ENCODE results near the gene DMWD.
A peak's percentile ranks its signal among the peaks of the same experiment; 100 is the strongest.

Gene DMWD

GRCh38 chr19:45792470-45793177 is at the start of gene DMWD:
DMWD (minus strand) TSS chr19:45792845; CDS start chr19:45792756, 89 bp downstream.
- peaks cover 0 to 24% (median 19%) of the 10 kb centered on the region in 5 donors for H3K36me3 ChIP-seq (ENCODE audit: control insufficient read depth in 5 of 5, insufficient read depth in 5 of 5, low read length in 5 of 5)
- H3K9ac ChIP-seq (ENCODE audit: low read length in 5 of 5): peak within 1 kb of the TSS; percentile 6 to 79 (median 64)
- H3K4me1 ChIP-seq (ENCODE audit: control insufficient read depth in 5 of 5, insufficient read depth in 5 of 5, low read length in 5 of 5): peaks cover 12 to 37% (median 30%) of the 10 kb centered on the region in 5 donors
- peaks cover 0 to 2% (median 0%) of the 10 kb centered on the region in 5 donors for H3K27me3 ChIP-seq (ENCODE audit: control insufficient read depth in 5 of 5, insufficient read depth in 4 of 5, low read length in 5 of 5)
- no peaks in the 10 kb centered on the region for H3K9me3 ChIP-seq (ENCODE audit: control insufficient read depth in 5 of 5, low read length in 5 of 5)
- H3K4me3 ChIP-seq (ENCODE audit: low read depth in 1 of 5, low read length in 5 of 5): peak within 1 kb of the TSS; percentile 69 to 84 (median 76)
- H3K27ac ChIP-seq (ENCODE audit: low read depth, low read length): peak within 1 kb of the TSS; percentile 24

GRCh38 chr19:45842198-45842597 is 49.6 kb upstream of the DMWD start:
- H3K4me1 ChIP-seq (ENCODE audit: control insufficient read depth in 5 of 5, insufficient read depth in 5 of 5, low read length in 5 of 5): no peaks in the 10 kb centered on the region
- no peak overlapping the region for H3K4me3 ChIP-seq (ENCODE audit: low read depth in 1 of 5, low read length in 5 of 5)
- no peaks in the 10 kb centered on the region for H3K27me3 ChIP-seq (ENCODE audit: control insufficient read depth in 5 of 5, insufficient read depth in 4 of 5, low read length in 5 of 5)
- peaks cover 18 to 87% (median 73%) of the 10 kb centered on the region in 5 donors for H3K36me3 ChIP-seq (ENCODE audit: control insufficient read depth in 5 of 5, insufficient read depth in 5 of 5, low read length in 5 of 5)
- H3K9ac ChIP-seq (ENCODE audit: low read length in 5 of 5): peak overlapping the region in 1 of 5 donors; percentile 4
- H3K27ac ChIP-seq (ENCODE audit: low read depth, low read length): no peak overlapping the region
- H3K9me3 ChIP-seq (ENCODE audit: control insufficient read depth in 5 of 5, low read length in 5 of 5): peaks cover 0 to 3% (median 0%) of the 10 kb centered on the region in 5 donors

DNA sequence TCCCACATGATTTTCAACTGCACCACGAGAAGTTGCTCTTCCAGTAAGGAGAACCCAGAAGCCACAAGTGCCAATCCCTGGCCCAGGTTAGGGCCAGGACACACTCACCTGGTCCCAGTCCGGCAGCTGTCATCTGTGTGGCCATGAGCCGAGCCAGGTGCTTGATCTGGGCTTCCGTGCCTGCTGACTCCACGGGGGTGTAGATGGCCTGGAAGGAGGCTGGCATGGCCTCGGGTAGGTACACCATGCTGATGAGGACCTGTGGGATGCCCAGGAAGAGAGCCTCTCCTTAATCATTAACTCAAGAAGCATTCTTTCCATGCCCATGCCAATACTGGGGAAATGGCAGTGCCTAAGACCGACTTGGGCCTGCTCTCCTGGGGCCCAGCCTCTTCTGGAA is 42.3 kb upstream of the DMWD start:
- no peaks in the 10 kb centered on the region for H3K27me3 ChIP-seq (ENCODE audit: control insufficient read depth in 5 of 5, insufficient read depth in 4 of 5, low read length in 5 of 5)
- peaks cover 0 to 3% (median 0%) of the 10 kb centered on the region in 5 donors for H3K9me3 ChIP-seq (ENCODE audit: control insufficient read depth in 5 of 5, low read length in 5 of 5)
- H3K36me3 ChIP-seq (ENCODE audit: control insufficient read depth in 5 of 5, insufficient read depth in 5 of 5, low read length in 5 of 5): peaks cover 12 to 94% (median 78%) of the 10 kb centered on the region in 5 donors
- no peak overlapping the region for H3K27ac ChIP-seq (ENCODE audit: low read depth, low read length)
- no peak overlapping the region for H3K9ac ChIP-seq (ENCODE audit: low read length in 5 of 5)
- no peak overlapping the region for H3K4me3 ChIP-seq (ENCODE audit: low read depth in 1 of 5, low read length in 5 of 5)
- no peaks in the 10 kb centered on the region for H3K4me1 ChIP-seq (ENCODE audit: control insufficient read depth in 5 of 5, insufficient read depth in 5 of 5, low read length in 5 of 5)

DNA sequence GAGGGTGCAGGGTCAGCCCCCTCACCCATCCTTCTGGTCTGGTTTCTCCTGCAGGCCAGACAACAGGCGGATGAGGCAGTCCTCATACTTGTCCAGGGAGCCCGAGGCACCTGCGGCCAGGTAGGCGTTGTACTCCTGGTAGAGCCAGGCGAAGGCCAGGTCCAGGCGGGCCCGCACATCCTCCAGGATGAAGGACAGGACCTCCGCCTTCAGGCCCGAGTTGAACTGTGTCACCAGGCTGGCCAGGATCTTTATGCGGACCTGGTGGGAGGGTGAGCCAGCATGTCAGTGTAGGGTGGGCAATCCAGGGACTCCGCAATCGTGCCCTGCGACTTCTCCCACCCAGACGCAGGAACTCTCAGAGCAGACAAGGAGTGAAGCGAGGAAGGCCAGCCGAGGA is 36.3 kb upstream of the DMWD start:
- H3K9ac ChIP-seq (ENCODE audit: low read length in 5 of 5): no peak overlapping the region
- H3K36me3 ChIP-seq (ENCODE audit: control insufficient read depth in 5 of 5, insufficient read depth in 5 of 5, low read length in 5 of 5): peaks cover 0 to 96% (median 85%) of the 10 kb centered on the region in 5 donors
- no peaks in the 10 kb centered on the region for H3K9me3 ChIP-seq (ENCODE audit: control insufficient read depth in 5 of 5, low read length in 5 of 5)
- no peaks in the 10 kb centered on the region for H3K4me1 ChIP-seq (ENCODE audit: control insufficient read depth in 5 of 5, insufficient read depth in 5 of 5, low read length in 5 of 5)
- H3K4me3 ChIP-seq (ENCODE audit: low read depth in 1 of 5, low read length in 5 of 5): no peak overlapping the region
- no peaks in the 10 kb centered on the region for H3K27me3 ChIP-seq (ENCODE audit: control insufficient read depth in 5 of 5, insufficient read depth in 4 of 5, low read length in 5 of 5)
- H3K27ac ChIP-seq (ENCODE audit: low read depth, low read length): no peak overlapping the region

DNA sequence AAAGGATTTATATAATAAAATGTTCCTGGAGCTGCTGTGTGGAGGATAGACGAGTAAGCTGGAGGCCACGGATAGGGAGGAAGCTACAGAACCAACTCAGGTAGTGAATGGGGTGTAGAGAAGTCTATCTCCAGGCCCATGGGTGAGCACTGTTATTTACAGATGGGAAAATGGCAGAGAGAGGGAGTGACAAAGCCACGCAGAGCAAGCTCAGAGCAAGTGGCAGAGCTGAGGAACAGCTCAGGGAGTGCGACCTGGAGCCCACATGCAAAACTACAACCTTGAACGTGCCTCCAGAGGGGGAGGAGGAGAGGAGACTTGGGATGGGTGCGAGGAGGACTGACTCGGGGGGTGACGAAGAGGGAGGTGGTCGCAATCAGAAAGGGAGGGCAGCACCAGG is 35.9 kb upstream of the DMWD start:
- Histone ChIP-seq H3K9me3 (ENCODE audit: control insufficient read depth in 5 of 5, low read length in 5 of 5) (no peaks in the 10 kb centered on the region), H3K4me3 (ENCODE audit: low read depth in 1 of 5, low read length in 5 of 5) (no peak overlapping the region), H3K27ac (ENCODE audit: low read depth, low read length) (no peak overlapping the region), H3K36me3 (ENCODE audit: control insufficient read depth in 5 of 5, insufficient read depth in 5 of 5, low read length in 5 of 5) (peaks cover 0 to 97% (median 87%) of the 10 kb centered on the region in 5 donors), H3K4me1 (ENCODE audit: control insufficient read depth in 5 of 5, insufficient read depth in 5 of 5, low read length in 5 of 5) (no peaks in the 10 kb centered on the region), H3K27me3 (ENCODE audit: control insufficient read depth in 5 of 5, insufficient read depth in 4 of 5, low read length in 5 of 5) (no peaks in the 10 kb centered on the region), H3K9ac (ENCODE audit: low read length in 5 of 5) (no peak overlapping the region)

GRCh38 chr19:45827459-45828093 is 34.9 kb upstream of the DMWD start:
- Histone ChIP-seq H3K27ac (ENCODE audit: low read depth, low read length) (no peak overlapping the region), H3K4me1 (ENCODE audit: control insufficient read depth in 5 of 5, insufficient read depth in 5 of 5, low read length in 5 of 5) (no peaks in the 10 kb centered on the region), H3K4me3 (ENCODE audit: low read depth in 1 of 5, low read length in 5 of 5) (no peak overlapping the region), H3K9ac (ENCODE audit: low read length in 5 of 5) (no peak overlapping the region), H3K36me3 (ENCODE audit: control insufficient read depth in 5 of 5, insufficient read depth in 5 of 5, low read length in 5 of 5) (peaks cover 0 to 97% (median 95%) of the 10 kb centered on the region in 5 donors), H3K27me3 (ENCODE audit: control insufficient read depth in 5 of 5, insufficient read depth in 4 of 5, low read length in 5 of 5) (no peaks in the 10 kb centered on the region), H3K9me3 (ENCODE audit: control insufficient read depth in 5 of 5, low read length in 5 of 5) (no peaks in the 10 kb centered on the region)

- Histone ChIP-seq H3K4me3 (ENCODE audit: low read depth in 1 of 5, low read length in 5 of 5) (no peak overlapping the region), H3K27me3 (ENCODE audit: control insufficient read depth in 5 of 5, insufficient read depth in 4 of 5, low read length in 5 of 5) (no peaks in the 10 kb centered on the region), H3K27ac (ENCODE audit: low read depth, low read length) (no peak overlapping the region), H3K36me3 (ENCODE audit: control insufficient read depth in 5 of 5, insufficient read depth in 5 of 5, low read length in 5 of 5) (peaks cover 0 to 95% (median 93%) of the 10 kb centered on the region in 5 donors), H3K4me1 (ENCODE audit: control insufficient read depth in 5 of 5, insufficient read depth in 5 of 5, low read length in 5 of 5) (no peaks in the 10 kb centered on the region), H3K9ac (ENCODE audit: low read length in 5 of 5) (no peak overlapping the region), H3K9me3 (ENCODE audit: control insufficient read depth in 5 of 5, low read length in 5 of 5) (no peaks in the 10 kb centered on the region)
Measured at GRCh38 chr19:45826934-45827333, 34.3 kb upstream of the DMWD start.

- no peak overlapping the region for H3K4me3 ChIP-seq (ENCODE audit: low read depth in 1 of 5, low read length in 5 of 5)
- H3K4me1 ChIP-seq (ENCODE audit: control insufficient read depth in 5 of 5, insufficient read depth in 5 of 5, low read length in 5 of 5): no peaks in the 10 kb centered on the region
- H3K9me3 ChIP-seq (ENCODE audit: control insufficient read depth in 5 of 5, low read length in 5 of 5): no peaks in the 10 kb centered on the region
- no peak overlapping the region for H3K9ac ChIP-seq (ENCODE audit: low read length in 5 of 5)
- H3K27ac ChIP-seq (ENCODE audit: low read depth, low read length): no peak overlapping the region
- H3K27me3 ChIP-seq (ENCODE audit: control insufficient read depth in 5 of 5, insufficient read depth in 4 of 5, low read length in 5 of 5): no peaks in the 10 kb centered on the region
- peaks cover 0 to 95% (median 92%) of the 10 kb centered on the region in 5 donors for H3K36me3 ChIP-seq (ENCODE audit: control insufficient read depth in 5 of 5, insufficient read depth in 5 of 5, low read length in 5 of 5)
Measured at GRCh38 chr19:45825917-45826893, 33.6 kb upstream of the DMWD start.

GRCh38 chr19:45825263-45825605 is 32.6 kb upstream of the DMWD start:
- Histone ChIP-seq H3K27me3 (ENCODE audit: control insufficient read depth in 5 of 5, insufficient read depth in 4 of 5, low read length in 5 of 5) (no peaks in the 10 kb centered on the region), H3K4me1 (ENCODE audit: control insufficient read depth in 5 of 5, insufficient read depth in 5 of 5, low read length in 5 of 5) (no peaks in the 10 kb centered on the region), H3K4me3 (ENCODE audit: low read depth in 1 of 5, low read length in 5 of 5) (no peak overlapping the region), H3K9me3 (ENCODE audit: control insufficient read depth in 5 of 5, low read length in 5 of 5) (no peaks in the 10 kb centered on the region), H3K27ac (ENCODE audit: low read depth, low read length) (no peak overlapping the region), H3K9ac (ENCODE audit: low read length in 5 of 5) (no peak overlapping the region), H3K36me3 (ENCODE audit: control insufficient read depth in 5 of 5, insufficient read depth in 5 of 5, low read length in 5 of 5) (peaks cover 0 to 97% (median 96%) of the 10 kb centered on the region in 5 donors)
